ENCODE data around the gene CRTAC1. TPM values are rescaled to one million over a fixed set of nuclear protein-coding genes. Genes with fewer than 3 reads are reported as not detected.
A peak's percentile ranks its signal among the peaks of the same experiment; 100 is the strongest.

The CRTAC1 gene, protein sequence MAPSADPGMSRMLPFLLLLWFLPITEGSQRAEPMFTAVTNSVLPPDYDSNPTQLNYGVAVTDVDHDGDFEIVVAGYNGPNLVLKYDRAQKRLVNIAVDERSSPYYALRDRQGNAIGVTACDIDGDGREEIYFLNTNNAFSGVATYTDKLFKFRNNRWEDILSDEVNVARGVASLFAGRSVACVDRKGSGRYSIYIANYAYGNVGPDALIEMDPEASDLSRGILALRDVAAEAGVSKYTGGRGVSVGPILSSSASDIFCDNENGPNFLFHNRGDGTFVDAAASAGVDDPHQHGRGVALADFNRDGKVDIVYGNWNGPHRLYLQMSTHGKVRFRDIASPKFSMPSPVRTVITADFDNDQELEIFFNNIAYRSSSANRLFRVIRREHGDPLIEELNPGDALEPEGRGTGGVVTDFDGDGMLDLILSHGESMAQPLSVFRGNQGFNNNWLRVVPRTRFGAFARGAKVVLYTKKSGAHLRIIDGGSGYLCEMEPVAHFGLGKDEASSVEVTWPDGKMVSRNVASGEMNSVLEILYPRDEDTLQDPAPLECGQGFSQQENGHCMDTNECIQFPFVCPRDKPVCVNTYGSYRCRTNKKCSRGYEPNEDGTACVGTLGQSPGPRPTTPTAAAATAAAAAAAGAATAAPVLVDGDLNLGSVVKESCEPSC
- 0.06 TPM in 1 of 2 replicates, not detected in the other for total RNA-seq

DNA sequence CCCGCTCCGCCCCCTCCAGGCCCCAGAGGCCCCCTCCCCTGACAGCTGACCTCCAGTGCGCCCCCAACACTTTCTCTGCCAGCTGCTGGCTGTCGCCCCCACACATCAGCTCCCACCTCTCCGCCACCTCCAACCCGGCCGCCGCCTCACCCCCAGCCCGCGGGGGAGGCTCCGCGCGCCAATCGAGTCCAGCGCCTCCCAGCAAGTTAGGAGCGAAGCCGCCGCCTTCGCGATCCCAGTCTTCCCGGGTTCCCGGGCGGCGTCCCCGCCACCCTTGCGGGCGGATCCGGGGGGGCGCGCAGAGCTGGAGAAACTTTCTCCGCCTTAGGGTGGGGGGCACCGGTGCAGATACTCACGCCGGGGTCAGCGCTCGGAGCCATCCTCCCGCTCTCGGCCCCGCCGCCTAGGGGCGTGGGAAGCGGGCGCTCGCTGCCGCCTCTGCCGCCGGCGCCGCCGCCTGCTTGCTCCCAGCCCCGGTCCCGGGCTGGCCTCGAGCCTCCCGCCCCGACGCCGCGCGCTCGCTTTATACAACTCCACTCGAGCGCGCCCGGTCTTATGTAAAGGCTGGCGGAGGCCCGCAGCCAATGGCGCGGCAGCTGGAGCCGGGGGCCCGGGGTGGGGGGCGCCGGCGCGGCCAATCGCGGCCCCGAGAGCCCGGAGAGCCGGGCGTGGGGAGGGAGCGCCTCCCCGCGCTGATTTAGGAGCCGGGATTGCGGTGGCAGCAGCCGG lies at the start of gene CRTAC1:
TSS of gene CRTAC1 (minus strand) at position 529 of the 729 bp plus-strand sequence. CDS start at position 380, 149 bp downstream.
- TF ChIP-seq, protein P1, sequence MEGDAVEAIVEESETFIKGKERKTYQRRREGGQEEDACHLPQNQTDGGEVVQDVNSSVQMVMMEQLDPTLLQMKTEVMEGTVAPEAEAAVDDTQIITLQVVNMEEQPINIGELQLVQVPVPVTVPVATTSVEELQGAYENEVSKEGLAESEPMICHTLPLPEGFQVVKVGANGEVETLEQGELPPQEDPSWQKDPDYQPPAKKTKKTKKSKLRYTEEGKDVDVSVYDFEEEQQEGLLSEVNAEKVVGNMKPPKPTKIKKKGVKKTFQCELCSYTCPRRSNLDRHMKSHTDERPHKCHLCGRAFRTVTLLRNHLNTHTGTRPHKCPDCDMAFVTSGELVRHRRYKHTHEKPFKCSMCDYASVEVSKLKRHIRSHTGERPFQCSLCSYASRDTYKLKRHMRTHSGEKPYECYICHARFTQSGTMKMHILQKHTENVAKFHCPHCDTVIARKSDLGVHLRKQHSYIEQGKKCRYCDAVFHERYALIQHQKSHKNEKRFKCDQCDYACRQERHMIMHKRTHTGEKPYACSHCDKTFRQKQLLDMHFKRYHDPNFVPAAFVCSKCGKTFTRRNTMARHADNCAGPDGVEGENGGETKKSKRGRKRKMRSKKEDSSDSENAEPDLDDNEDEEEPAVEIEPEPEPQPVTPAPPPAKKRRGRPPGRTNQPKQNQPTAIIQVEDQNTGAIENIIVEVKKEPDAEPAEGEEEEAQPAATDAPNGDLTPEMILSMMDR (conservative IDR thresholded peaks at IDR 0.05; ENCODE audit: low read depth, low read length): no peak
- peak within 1 kb of the TSS; percentile 21 for H3K4me3 ChIP-seq (ENCODE audit: low read depth, low read length)
- DNase-seq (ENCODE audit: low read depth): no peak

DNA sequence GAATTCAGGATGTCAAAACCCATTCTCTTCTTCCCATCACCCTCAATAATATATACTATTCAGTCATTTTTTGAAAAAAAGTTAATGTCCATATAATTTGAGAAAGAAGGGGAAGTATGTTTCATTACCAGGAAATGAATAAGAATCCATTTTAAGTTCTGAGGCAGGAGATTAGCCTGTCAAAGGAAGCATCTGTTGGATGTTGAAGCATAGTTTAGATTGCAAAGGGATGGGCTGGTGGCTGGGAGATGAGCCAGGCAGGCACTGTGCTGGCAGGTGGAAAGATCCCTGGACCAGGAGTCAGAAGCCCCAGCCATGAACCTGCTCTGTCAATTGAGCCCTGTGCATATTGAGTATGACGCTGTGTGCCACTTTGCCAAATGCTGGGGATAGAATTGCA lies 48.4 kb upstream of the CRTAC1 start:
- DNase-seq (ENCODE audit: low read depth): no peak
- no peak overlapping the region for H3K4me3 ChIP-seq (ENCODE audit: low read depth, low read length)
- TF ChIP-seq, protein P1 (conservative IDR thresholded peaks at IDR 0.05; ENCODE audit: low read depth, low read length): no peak

DNA sequence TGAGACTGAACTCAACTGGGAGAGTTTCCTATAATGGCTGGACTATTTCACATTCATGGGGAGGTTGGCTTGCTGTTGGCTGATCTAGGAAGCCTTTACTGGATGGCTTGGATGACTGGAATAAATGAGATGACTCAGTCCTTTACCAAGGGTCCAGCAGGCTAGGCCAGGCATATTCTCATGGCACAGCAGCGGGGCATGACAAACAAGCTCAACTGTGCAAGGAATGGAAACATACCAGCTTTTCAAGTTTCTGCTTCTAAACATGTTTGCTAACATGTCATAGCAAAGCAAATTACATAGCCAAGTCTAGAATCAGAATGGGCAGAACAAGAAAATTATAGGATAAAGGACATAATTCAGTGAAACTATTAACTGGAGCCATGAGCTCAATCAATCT lies 46.8 kb upstream of the CRTAC1 start:
- no peak for DNase-seq (ENCODE audit: low read depth)
- TF ChIP-seq, protein P1 (conservative IDR thresholded peaks at IDR 0.05; ENCODE audit: low read depth, low read length): no peak
- H3K4me3 ChIP-seq (ENCODE audit: low read depth, low read length): no peak overlapping the region

DNA sequence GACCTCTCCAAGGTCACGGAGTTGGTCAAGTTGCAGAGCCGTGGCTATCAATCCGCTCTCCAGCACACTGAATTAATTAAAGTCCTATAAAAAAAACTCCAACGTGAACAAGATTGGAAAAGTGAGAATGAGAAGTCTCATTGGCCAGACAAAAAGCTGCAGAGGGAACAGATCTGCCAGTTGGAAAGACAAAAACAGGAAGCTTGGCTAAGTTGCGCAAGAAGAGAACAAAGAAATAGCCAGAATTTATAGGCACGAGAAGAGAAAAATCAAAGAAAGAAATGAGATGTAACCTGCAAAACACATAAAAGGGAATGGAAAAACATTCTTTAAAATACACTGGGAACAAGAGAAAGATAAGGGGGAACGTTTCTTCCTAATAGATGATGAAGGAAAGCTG lies 45.7 kb upstream of the CRTAC1 start:
- TF ChIP-seq, protein P1 (conservative IDR thresholded peaks at IDR 0.05; ENCODE audit: low read depth, low read length): no peak
- DNase-seq (ENCODE audit: low read depth): no peak

DNA sequence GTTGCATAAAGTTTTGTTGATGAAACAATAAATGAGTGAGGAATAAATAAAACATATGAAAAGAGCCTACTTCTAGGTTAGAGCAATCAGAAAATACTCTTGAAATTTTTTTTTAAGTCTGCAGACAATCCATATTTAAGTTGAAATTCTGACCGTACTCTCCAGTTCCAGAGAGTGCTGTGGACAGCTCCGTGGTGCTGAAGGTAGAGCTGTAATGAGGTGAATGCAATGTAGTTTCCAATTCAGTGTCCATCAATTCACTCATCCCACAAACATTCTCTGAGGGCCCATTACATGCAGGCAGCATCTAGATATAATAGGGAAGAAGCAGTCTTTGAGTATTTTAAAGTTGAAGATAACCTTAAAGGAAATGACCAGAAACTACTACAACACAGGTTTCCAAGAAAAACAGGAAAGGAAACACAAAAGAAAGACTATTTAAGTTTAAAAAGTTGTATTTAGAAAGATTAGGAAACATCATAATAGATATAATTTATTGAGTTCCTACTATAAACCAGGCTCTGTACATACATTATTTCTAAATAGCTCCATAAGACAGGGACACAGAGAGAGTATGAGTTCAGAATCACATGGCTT lies 44.0 kb upstream of the CRTAC1 start:
- H3K4me3 ChIP-seq (ENCODE audit: low read depth, low read length): no peak overlapping the region
- TF ChIP-seq, protein P1 (conservative IDR thresholded peaks at IDR 0.05; ENCODE audit: low read depth, low read length): no peak
- no peak for DNase-seq (ENCODE audit: low read depth)

More for the DNA sequence above, 45.7 kb upstream of the CRTAC1 start:
- no peak overlapping the region for H3K4me3 ChIP-seq (ENCODE audit: low read depth, low read length)

DNA sequence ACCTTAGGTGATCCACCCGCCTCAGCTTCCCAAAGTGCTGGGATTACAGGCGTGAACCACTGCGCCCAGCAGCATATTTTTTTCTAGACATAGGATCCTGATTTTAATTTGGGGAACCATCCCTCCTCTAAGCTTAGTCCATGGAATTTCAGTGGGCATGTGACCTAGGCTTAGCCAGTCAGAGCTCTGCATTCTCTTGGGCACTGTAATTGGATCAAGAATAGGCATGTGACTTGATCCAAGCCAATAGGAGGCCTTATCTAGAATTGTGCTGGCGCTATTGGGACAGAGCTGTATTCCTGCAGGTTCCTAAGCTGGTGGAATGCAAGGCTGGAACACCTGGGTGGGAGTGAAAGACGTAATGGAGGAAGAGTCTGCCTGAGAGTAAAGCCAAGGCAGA lies 36.7 kb upstream of the CRTAC1 start:
- no peak overlapping the region for H3K4me3 ChIP-seq (ENCODE audit: low read depth, low read length)
- DNase-seq (ENCODE audit: low read depth): no peak
- TF ChIP-seq, protein P1 (conservative IDR thresholded peaks at IDR 0.05; ENCODE audit: low read depth, low read length): no peak
